ENCODE measurements around the gene SLC25A34.

GRCh38 chr1:15770313-15770962, 34.4 kb downstream of the SLC25A34 start:
- TF ChIP-seq CREB1 (IDR thresholded peaks at IDR 0.05; ENCODE audit: low read depth), result no peak
- no peak for TF ChIP-seq SIN3A (IDR thresholded peaks at IDR 0.05; ENCODE audit: low read depth, low read length)
- TF ChIP-seq RAD21 (IDR thresholded peaks at IDR 0.05; ENCODE audit: insufficient read depth, low read depth, low read length), result no peak
- TF ChIP-seq FOXM1 (IDR thresholded peaks at IDR 0.05; ENCODE audit: low read depth, low read length), result no peak
- no peak for TF ChIP-seq ESRRA (IDR thresholded peaks at IDR 0.05; ENCODE audit: low read length)
- TF ChIP-seq, protein P1, sequence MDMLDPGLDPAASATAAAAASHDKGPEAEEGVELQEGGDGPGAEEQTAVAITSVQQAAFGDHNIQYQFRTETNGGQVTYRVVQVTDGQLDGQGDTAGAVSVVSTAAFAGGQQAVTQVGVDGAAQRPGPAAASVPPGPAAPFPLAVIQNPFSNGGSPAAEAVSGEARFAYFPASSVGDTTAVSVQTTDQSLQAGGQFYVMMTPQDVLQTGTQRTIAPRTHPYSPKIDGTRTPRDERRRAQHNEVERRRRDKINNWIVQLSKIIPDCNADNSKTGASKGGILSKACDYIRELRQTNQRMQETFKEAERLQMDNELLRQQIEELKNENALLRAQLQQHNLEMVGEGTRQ (IDR thresholded peaks at IDR 0.05; ENCODE audit: borderline replicate concordance, low read depth, low read length), result no peak
- no peak for TF ChIP-seq KDM1A (IDR thresholded peaks at IDR 0.05; ENCODE audit: borderline replicate concordance)
- no peak for TF ChIP-seq ZNF384 (IDR thresholded peaks at IDR 0.05; ENCODE audit: borderline replicate concordance, low read depth, low read length)
- TF ChIP-seq IKZF1 (conservative IDR thresholded peaks at IDR 0.05), result no peak
- TF ChIP-seq, protein P2, sequence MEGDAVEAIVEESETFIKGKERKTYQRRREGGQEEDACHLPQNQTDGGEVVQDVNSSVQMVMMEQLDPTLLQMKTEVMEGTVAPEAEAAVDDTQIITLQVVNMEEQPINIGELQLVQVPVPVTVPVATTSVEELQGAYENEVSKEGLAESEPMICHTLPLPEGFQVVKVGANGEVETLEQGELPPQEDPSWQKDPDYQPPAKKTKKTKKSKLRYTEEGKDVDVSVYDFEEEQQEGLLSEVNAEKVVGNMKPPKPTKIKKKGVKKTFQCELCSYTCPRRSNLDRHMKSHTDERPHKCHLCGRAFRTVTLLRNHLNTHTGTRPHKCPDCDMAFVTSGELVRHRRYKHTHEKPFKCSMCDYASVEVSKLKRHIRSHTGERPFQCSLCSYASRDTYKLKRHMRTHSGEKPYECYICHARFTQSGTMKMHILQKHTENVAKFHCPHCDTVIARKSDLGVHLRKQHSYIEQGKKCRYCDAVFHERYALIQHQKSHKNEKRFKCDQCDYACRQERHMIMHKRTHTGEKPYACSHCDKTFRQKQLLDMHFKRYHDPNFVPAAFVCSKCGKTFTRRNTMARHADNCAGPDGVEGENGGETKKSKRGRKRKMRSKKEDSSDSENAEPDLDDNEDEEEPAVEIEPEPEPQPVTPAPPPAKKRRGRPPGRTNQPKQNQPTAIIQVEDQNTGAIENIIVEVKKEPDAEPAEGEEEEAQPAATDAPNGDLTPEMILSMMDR (IDR thresholded peaks at IDR 0.05 in 2 of 3, conservative IDR thresholded peaks at IDR 0.05 in 1 of 3; ENCODE audit: control insufficient read depth in 2 of 3, extremely low read depth in 1 of 3, insufficient read depth in 1 of 3, low read depth in 3 of 3, low read length in 3 of 3), result no peak
- TF ChIP-seq MEF2A (IDR thresholded peaks at IDR 0.05; ENCODE audit: insufficient read depth, low read depth, low read length), result no peak

Measured in GM12878 (cell line).